Effector memory CD8-positive, alpha-beta T cell (primary cell): ENCODE measurements around the gene ACCS.

Source experiments
- ATAC-seq: fragments of 150-1000 bp; cut with Tn5 transposase; replicated peaks from 2 replicates; pipeline ENCODE4 v1.10.0; 2021; ENCODE audit warnings: mild to moderate bottlenecking, moderate library complexity
- DNase-seq, 3 experiments: peaks; one replicate each; pipeline ENCODE4 v3.0.0; 2021
- H3K27ac Mint-ChIP-seq, 2 donors: one replicate each; pipeline ENCODE4 v1.8.0; 2022; ENCODE audit warnings: mild to moderate bottlenecking in 2 of 2, mixed read lengths in 2 of 2, moderate library complexity in 2 of 2
- H3K27me3 Mint-ChIP-seq, 2 donors: one replicate each; pipeline ENCODE4 v1.8.0; 2022; ENCODE audit warnings: mixed read lengths in 2 of 2
- H3K36me3 Mint-ChIP-seq: one replicate; pipeline ENCODE4 v1.8.0; 2022; ENCODE audit warnings: mild to moderate bottlenecking, moderate library complexity, mixed read lengths; ENCODE audit not compliant: insufficient read depth
- H3K4me1 Mint-ChIP-seq, 2 donors: one replicate each; pipeline ENCODE4 v1.8.0; 2022; ENCODE audit warnings: low read depth in 2 of 2, mixed read lengths in 2 of 2
- H3K4me3 Mint-ChIP-seq, 2 donors: one replicate each; pipeline ENCODE4 v1.8.0; 2022; ENCODE audit warnings: mild to moderate bottlenecking in 2 of 2, mixed read lengths in 2 of 2, moderate library complexity in 2 of 2
- H3K9me3 Mint-ChIP-seq, 2 donors: one replicate each; pipeline ENCODE4 v1.8.0; 2022; ENCODE audit warnings: mixed read lengths in 2 of 2

ACCS gene

GRCh38 chr11:44113018-44113417 lies 46.9 kb downstream of the ACCS start:
- Mint-ChIP-seq H3K27me3 (no peaks in the 10 kb centered on the region), H3K4me3 (no peak overlapping the region), H3K4me1 (peaks cover 5 to 11% of the 10 kb centered on the region in 2 donors), H3K9me3 (no peaks in the 10 kb centered on the region), H3K36me3 (peaks cover 36% of the 10 kb centered on the region), H3K27ac (no peak overlapping the region)
- DNase-seq = no peak
- ATAC-seq = no peak

GRCh38 chr11:44113572-44113971 lies 47.5 kb downstream of the ACCS start:
- H3K4me1 Mint-ChIP-seq = peaks cover 5 to 11% of the 10 kb centered on the region in 2 donors
- H3K4me3 Mint-ChIP-seq = no peak overlapping the region
- no peak overlapping the region for H3K27ac Mint-ChIP-seq
- H3K36me3 Mint-ChIP-seq = peaks cover 36% of the 10 kb centered on the region
- DNase-seq (no peak), ATAC-seq (no peak)
- no peaks in the 10 kb centered on the region for H3K9me3 Mint-ChIP-seq
- H3K27me3 Mint-ChIP-seq = no peaks in the 10 kb centered on the region

GRCh38 chr11:44116234-44116830 lies 50.3 kb downstream of the ACCS start:
- DNase-seq (no peak), ATAC-seq (no peak)
- peaks cover 0 to 4% of the 10 kb centered on the region in 2 donors for H3K4me1 Mint-ChIP-seq
- no peaks in the 10 kb centered on the region for H3K27me3 Mint-ChIP-seq
- no peak overlapping the region for H3K27ac Mint-ChIP-seq
- no peaks in the 10 kb centered on the region for H3K9me3 Mint-ChIP-seq
- H3K4me3 Mint-ChIP-seq = no peak overlapping the region
- peaks cover 32% of the 10 kb centered on the region for H3K36me3 Mint-ChIP-seq

GRCh38 chr11:44120169-44120568 lies 54.1 kb downstream of the ACCS start:
- DNase-seq (no peak), ATAC-seq (no peak)
- Mint-ChIP-seq H3K27ac (no peak overlapping the region), H3K4me1 (peaks cover 0 to 4% of the 10 kb centered on the region in 2 donors), H3K4me3 (no peak overlapping the region), H3K27me3 (no peaks in the 10 kb centered on the region), H3K9me3 (no peaks in the 10 kb centered on the region), H3K36me3 (peaks cover 27% of the 10 kb centered on the region)

GRCh38 chr11:44125598-44125997 lies 59.5 kb downstream of the ACCS start:
- H3K4me3 Mint-ChIP-seq = no peak overlapping the region
- DNase-seq = no peak
- no peaks in the 10 kb centered on the region for H3K9me3 Mint-ChIP-seq
- no peaks in the 10 kb centered on the region for H3K27me3 Mint-ChIP-seq
- H3K4me1 Mint-ChIP-seq = peaks cover 0 to 4% of the 10 kb centered on the region in 2 donors
- peaks cover 43% of the 10 kb centered on the region for H3K36me3 Mint-ChIP-seq
- no peak overlapping the region for H3K27ac Mint-ChIP-seq
- no peak for ATAC-seq

- Mint-ChIP-seq H3K27ac (no peak overlapping the region), H3K27me3 (no peaks in the 10 kb centered on the region), H3K4me1 (peaks cover 0 to 4% of the 10 kb centered on the region in 2 donors), H3K4me3 (no peak overlapping the region), H3K36me3 (peaks cover 43% of the 10 kb centered on the region), H3K9me3 (no peaks in the 10 kb centered on the region)
- DNase-seq (no peak), ATAC-seq (no peak)
Observed at GRCh38 chr11:44126304-44126703, 60.2 kb downstream of the ACCS start.

- H3K27ac Mint-ChIP-seq = no peak overlapping the region
- no peaks in the 10 kb centered on the region for H3K27me3 Mint-ChIP-seq
- peaks cover 43% of the 10 kb centered on the region for H3K36me3 Mint-ChIP-seq
- H3K9me3 Mint-ChIP-seq = no peaks in the 10 kb centered on the region
- H3K4me3 Mint-ChIP-seq = no peak overlapping the region
- H3K4me1 Mint-ChIP-seq = peaks cover 0 to 2% of the 10 kb centered on the region in 2 donors
- DNase-seq = no peak
- no peak for ATAC-seq
Observed at GRCh38 chr11:44127130-44127529, 61.1 kb downstream of the ACCS start.

- Mint-ChIP-seq H3K27ac (peak overlapping the region in 1 of 2 donors; percentile 32), H3K9me3 (no peaks in the 10 kb centered on the region), H3K4me1 (no peaks in the 10 kb centered on the region), H3K27me3 (no peaks in the 10 kb centered on the region), H3K36me3 (peaks cover 43% of the 10 kb centered on the region), H3K4me3 (no peak overlapping the region)
- ATAC-seq (no peak), DNase-seq (no peak)
Observed at GRCh38 chr11:44128729-44129128, 62.7 kb downstream of the ACCS start.

- no peaks in the 10 kb centered on the region for H3K27me3 Mint-ChIP-seq
- no peaks in the 10 kb centered on the region for H3K4me1 Mint-ChIP-seq
- H3K27ac Mint-ChIP-seq = no peak overlapping the region
- H3K36me3 Mint-ChIP-seq = peaks cover 46% of the 10 kb centered on the region
- H3K4me3 Mint-ChIP-seq = no peak overlapping the region
- DNase-seq (no peak), ATAC-seq (no peak)
- H3K9me3 Mint-ChIP-seq = no peaks in the 10 kb centered on the region
Observed at GRCh38 chr11:44130751-44131150, 64.7 kb downstream of the ACCS start.

GRCh38 chr11:44133335-44133946 lies 67.4 kb downstream of the ACCS start:
- Mint-ChIP-seq H3K4me1 (peaks cover 0 to 4% of the 10 kb centered on the region in 2 donors), H3K27ac (no peak overlapping the region), H3K9me3 (no peaks in the 10 kb centered on the region), H3K36me3 (peaks cover 30% of the 10 kb centered on the region), H3K27me3 (no peaks in the 10 kb centered on the region), H3K4me3 (no peak overlapping the region)
- no peak for DNase-seq
- no peak for ATAC-seq
